Measurements from ENCODE around the gene PARP8. TPM values are rescaled to one million over a fixed set of nuclear protein-coding genes. Genes with fewer than 3 reads are reported as not detected.

Gene PARP8
- total and polyA plus RNA-seq, 9 of the 15 experiments (the other 6 are each of a cell fraction or from before 2014, with no cell fraction given), result 0.03 to 0.31 TPM; not detected in 7

GRCh38 chr5:50822046-50822445 is 155.6 kb downstream of the PARP8 start (continued):
- no peak for TF ChIP-seq CHAMP1 (IDR thresholded peaks at IDR 0.05)
- TF ChIP-seq CLOCK (CRISPR knock-in tag; IDR thresholded peaks at IDR 0.05; ENCODE audit: borderline replicate concordance), result no peak
- TF ChIP-seq BRF1 (IDR thresholded peaks at IDR 0.05; ENCODE audit: borderline replicate concordance, extremely low read depth, insufficient read length), result no peak
- no peak for TF ChIP-seq TRIM25 (IDR thresholded peaks at IDR 0.05; ENCODE audit: borderline replicate concordance)
- TF ChIP-seq PATZ1 (CRISPR knock-in tag; IDR thresholded peaks at IDR 0.05; ENCODE audit: borderline replicate concordance), result no peak
- no peak for TF ChIP-seq ZNF282 (CRISPR knock-in tag; IDR thresholded peaks at IDR 0.05)
- TF ChIP-seq RBM15 (IDR thresholded peaks at IDR 0.05; ENCODE audit: insufficient read depth, low read length), result no peak
- TF ChIP-seq PYGO2 (tag; IDR thresholded peaks at IDR 0.05), result no peak
- no peak for TF ChIP-seq ZNF311 (CRISPR knock-in tag; IDR thresholded peaks at IDR 0.05)
- TF ChIP-seq ARID1B (IDR thresholded peaks at IDR 0.05), result no peak
- TF ChIP-seq MTF1 (CRISPR knock-in tag; IDR thresholded peaks at IDR 0.05; ENCODE audit: borderline replicate concordance), result no peak
- no peak for TF ChIP-seq NR2C2 (CRISPR knock-in tag; IDR thresholded peaks at IDR 0.05)
- TF ChIP-seq NR2C2 (tag; IDR thresholded peaks at IDR 0.05), result no peak
- TF ChIP-seq TSC22D4 (tag; IDR thresholded peaks at IDR 0.05), result no peak
- no peak for TF ChIP-seq HDGF (IDR thresholded peaks at IDR 0.05)
